T follicular helper cell (primary cell): ENCODE data around the gene SUMO2.
"Not testable (repeated sequence)": the region's sequence is repeated elsewhere in the genome, so short reads cannot be mapped to it uniquely, and the experiment has no call there.

Source experiments
- DNase-seq: peaks from one replicate; pipeline ENCODE4 v3.0.0-alpha.2; 2020; ENCODE audit warnings: low read depth
- total RNA-seq, 2 experiments: gene quantifications; one replicate each; lab custom pipeline; 2026; lab: John Stamatoyannopoulos, UW

Gene SUMO2
- 90.1 to 152 reads per million in 2 experiments for total RNA-seq

GRCh38 chr17:75182569-75183436 is at the start of gene SUMO2:
Gene SUMO2, minus strand, starts transcription at chr17:75182959. Its CDS starts 125 bp downstream, at chr17:75182834.
- DNase-seq, result peak; percentile 90

DNA sequence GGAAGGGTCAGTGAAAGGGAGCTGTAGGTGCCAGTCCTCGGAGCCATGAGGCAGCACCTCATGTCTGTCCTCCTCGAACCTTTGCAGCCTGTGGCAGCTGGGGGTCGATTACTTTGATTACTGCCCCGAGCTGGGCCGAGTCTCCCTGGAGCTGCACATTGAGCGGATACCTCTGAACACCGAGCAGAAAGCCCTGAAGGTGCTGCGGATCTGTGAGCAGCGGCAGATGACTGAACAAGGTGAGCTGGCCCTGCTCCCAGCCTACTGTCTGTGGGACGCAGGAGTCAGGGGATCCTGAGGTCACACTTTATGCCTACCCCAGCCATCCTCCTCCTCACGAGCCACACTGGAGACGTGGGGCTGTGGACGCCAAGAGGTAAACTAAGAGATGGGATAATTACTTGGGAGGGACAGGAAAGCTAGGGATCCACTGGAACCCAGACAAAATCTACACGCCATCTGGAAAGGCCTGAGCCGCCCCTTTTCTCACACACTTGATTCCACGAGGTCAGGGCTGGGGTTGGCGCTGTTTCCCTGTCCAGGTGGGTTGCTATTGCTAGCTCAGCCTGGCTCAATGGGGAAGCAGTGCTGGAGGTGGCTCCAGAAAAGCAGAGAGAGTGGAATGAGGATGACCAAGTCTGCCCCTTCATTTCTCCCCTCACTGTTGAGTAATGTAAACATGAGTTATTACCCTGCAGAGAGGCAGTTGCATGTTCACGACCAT is 49.1 kb upstream of the SUMO2 start:
- no peak for DNase-seq

DNA sequence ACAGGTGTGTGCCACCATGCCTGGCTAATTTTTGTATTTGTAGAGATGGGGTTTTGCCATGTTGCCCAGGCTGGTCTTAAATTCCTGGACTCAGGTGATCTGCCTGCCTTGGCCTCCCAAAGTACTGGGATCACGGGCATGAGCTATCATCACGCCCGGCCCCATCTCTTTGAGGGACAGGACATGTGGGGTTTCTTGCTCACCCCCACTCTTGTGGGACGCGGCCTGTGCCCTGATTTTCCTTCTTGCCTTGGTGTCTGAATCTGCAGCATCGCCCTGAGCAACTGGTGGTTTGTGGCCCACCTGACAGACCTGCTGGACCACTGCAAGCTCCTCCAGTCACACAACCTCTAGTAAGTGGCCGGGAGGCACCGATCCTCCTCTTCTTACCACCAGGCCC is 48.3 kb upstream of the SUMO2 start:
- no peak for DNase-seq

GRCh38 chr17:75228847-75229246 is 46.1 kb upstream of the SUMO2 start:
- no peak for DNase-seq

DNA sequence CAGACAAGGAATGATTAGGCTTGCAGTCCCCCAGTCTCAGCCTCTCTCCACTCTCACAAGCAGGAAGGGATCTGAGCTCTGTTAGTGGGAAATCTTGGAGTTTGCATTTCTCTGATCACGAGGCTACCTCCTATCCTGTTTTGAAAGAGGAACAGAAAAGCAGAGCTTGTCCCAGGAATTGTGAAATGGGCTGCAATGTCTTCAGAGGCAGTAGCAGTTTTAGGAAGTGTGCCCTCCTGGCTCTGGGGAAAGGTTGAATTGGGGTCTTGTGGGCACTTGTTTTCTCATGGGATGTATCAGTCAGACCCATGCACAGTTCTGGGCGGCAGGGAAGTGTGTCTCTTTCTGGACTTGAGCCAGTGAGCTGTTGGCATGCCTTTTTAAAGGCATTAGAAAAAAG is 45.5 kb upstream of the SUMO2 start:
- DNase-seq, result no peak

- no peak for DNase-seq
These were observed 45.0 kb upstream of the SUMO2 start for GRCh38 chr17:75227729-75228128.

- no peak for DNase-seq
These were observed 42.3 kb upstream of the SUMO2 start for GRCh38 chr17:75225016-75225415.

DNA sequence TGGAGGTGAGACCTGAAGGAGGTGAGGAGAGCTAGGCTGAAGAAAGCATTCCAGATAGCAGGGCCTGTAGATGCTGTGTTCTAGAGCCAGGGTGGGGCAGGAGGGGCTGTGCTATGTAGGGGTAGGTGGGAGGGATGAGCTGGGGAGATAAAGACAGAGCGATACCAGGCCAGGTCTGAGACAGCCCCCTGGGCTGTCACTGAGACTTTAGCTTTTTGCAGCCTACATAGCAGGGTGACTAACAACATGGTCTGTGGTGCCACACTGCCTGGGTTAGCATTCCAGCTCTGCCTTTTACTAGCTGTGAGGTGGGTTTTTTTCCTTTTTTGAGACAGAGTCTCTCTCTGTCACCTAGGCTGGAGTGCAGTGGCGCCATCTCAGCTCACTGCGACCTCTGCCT is 37.1 kb upstream of the SUMO2 start:
- DNase-seq, result no peak

- DNase-seq, result no peak
These were observed 35.4 kb upstream of the SUMO2 start for GRCh38 chr17:75218131-75218530.

DNA sequence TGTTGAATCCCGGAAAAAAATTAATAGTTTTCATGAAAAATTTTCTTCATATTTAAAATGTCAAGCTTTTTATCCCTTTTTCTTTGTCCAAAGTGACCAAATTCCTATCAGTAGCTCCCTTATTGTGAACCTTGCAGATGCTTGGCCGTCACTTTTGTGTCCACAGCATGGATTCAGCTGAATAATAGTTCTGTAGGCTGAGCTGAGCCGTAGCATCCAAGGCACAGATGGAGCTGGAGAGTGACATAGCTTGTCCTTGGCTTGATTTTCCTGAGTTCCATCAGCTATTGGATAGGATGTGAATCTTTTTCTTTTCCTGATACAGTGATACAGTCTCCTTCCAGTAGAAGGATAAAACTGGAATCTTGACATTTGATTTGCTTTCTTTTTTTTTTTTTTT is 26.3 kb upstream of the SUMO2 start:
- DNase-seq, result no peak

DNA sequence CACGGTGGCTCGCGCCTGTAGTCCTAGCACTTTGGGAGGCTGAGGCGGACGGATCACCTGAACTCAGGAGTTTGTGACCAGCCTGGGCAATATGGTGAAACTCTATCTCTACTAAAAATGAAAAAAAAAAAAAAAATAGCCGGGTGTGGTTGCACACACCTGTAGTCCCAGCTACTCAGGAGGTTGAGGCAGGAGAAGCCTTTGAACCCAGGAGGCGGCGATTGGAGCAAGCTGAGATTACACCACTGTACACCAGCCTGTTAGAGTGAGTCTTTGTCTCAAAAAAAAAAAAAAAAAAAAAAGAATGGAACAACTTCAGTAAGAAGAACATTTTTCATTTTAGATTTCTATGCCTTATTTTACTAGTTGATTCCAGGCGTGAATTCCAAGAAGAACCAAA is 25.4 kb upstream of the SUMO2 start:
- no peak for DNase-seq

DNA sequence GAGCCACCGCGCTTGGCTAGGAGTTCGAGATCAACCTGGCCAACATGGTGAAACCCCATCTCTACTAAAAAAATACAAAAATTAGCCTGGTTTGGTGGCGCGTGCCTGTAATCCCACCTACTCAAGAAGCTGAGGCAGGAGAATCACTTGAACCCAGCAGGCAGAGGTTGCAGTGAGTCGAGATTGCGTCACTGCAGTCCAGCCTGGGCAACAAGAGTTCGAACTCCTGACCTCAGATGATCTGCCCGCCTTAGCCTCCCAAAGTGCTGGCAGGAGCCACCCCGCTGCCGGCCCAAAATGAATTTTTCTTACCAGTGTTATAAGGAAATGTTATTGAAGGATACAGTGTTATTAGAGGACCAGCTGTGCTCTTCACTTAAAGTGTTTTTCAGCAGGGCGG is 25.0 kb upstream of the SUMO2 start:
- no peak for DNase-seq

DNA sequence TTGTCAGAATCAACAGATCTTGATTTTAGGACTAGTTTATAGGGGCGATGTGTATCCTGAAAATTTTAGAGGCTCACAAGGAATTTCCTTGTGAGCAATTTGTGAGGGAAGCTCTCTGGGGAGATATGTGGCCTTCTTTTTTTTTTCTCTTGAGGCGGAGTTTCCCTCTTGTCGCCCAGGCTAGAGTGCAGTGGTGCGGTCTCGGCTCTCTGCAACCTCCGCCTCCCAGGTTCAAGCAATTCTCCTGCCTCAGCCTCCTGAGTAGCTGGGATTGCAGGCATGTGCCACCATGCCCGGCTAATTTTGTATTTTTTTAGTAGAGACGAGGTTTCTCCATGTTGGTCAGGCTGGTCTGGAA is 24.3 kb upstream of the SUMO2 start:
- not testable (repeated sequence) for DNase-seq

- no peak for DNase-seq
These were observed 23.0 kb upstream of the SUMO2 start for GRCh38 chr17:75205793-75206163.

- peak; percentile 87 for DNase-seq
These were observed 22.5 kb upstream of the SUMO2 start, which contains the start of gene NUP85 for GRCh38 chr17:75205037-75205792. Gene NUP85, plus strand, starts transcription at chr17:75205679. Its CDS starts 83 bp downstream, at chr17:75205762.

- no peak for DNase-seq
These were observed 17.3 kb upstream of the SUMO2 start for GRCh38 chr17:75199886-75200618.

DNA sequence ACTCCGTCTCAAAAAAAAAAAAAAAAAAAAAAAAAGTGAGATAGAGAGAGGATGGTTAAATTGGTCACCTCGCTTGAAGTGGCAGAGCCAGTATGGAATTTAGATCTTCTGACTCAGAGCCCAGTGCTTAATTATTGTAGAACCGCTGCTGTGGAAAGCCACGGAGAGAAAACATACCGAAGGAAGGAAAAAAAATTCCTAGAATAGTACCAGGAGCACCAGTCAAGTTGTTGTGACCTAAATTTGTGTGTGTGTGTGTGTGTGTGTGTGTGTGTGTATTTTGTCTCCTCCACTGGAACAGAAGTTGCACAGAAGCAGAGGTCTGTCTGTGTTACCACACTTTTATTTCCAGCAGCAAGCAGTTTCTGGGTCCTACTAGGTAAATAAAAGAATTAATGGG is 12.1 kb upstream of the SUMO2 start:
- DNase-seq, result no peak

GRCh38 chr17:75191584-75191983 is 8.8 kb upstream of the SUMO2 start:
- DNase-seq, result no peak

- DNase-seq, result no peak
These were observed 5.9 kb upstream of the SUMO2 start for GRCh38 chr17:75188614-75189013.

DNA sequence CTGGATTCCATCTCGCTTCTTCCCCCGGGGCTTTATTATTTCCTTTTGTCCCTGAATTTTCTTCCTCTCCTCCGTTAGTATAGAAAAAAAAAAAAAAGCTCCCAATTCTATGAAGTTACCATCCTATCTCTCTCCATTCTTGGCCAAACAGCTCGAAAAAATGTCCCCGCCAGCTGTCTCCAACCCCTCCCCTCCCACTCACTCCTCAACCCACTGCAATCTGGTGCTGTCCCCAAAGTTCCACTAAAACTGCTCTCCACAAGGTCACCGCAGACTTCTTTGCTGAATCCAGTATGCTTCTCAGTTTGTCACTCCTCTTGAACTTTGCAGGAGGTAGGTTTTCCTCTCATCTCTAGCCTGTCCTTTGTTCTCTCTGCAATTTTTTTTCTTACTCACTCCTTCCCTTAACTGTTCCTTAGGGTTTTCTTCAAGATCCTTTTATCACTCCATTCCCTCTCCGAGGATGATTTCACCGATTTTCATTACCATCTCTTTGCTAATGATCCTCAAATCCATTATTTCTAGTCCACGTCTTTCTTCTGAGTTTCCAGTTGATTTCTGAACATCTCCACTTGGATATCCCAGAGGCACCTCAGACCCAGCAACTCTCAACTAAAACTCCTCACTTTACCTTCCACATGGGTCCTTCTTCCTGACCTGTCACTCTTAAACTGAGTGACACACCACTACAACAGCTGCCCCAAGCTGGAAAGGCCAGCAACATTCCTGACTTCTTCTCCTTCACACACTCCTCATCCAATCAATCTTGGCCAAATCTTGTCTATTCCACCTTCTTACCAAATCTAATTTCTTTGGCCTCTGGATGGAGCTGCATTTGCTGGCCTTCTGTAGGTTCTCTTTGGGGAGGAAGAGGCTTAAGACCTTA is 1.5 kb upstream of the SUMO2 start:
- no peak for DNase-seq

GRCh38 chr17:75182319-75182568 is 515 bp downstream of the SUMO2 start:
- DNase-seq, result no peak
